Testis (tissue), 2 donors: ENCODE measurements around the gene DCXR.

Experiments
- POLR2A ChIP-seq: fragments of 450-650 bp; IDR thresholded peaks from one replicate; pipeline ENCODE4 v1.6.1; 2017; ENCODE audit warnings: antibody characterized with exemption, mild to moderate bottlenecking, moderate library complexity
- TF ChIP-seq, protein P1 (sequence below), 3 experiments: fragments of 450-650 bp in 2 of 3; fragments of 200-600 bp in 1 of 3; sonication (generic) in 1 of 3; IDR thresholded peaks; one replicate each; pipeline ENCODE4 v1.5.1; 2016 to 2019; ENCODE audit warnings: antibody characterized with exemption in 3 of 3, mild to moderate bottlenecking in 2 of 3, moderate library complexity in 1 of 3

- TF ChIP-seq, protein P1, sequence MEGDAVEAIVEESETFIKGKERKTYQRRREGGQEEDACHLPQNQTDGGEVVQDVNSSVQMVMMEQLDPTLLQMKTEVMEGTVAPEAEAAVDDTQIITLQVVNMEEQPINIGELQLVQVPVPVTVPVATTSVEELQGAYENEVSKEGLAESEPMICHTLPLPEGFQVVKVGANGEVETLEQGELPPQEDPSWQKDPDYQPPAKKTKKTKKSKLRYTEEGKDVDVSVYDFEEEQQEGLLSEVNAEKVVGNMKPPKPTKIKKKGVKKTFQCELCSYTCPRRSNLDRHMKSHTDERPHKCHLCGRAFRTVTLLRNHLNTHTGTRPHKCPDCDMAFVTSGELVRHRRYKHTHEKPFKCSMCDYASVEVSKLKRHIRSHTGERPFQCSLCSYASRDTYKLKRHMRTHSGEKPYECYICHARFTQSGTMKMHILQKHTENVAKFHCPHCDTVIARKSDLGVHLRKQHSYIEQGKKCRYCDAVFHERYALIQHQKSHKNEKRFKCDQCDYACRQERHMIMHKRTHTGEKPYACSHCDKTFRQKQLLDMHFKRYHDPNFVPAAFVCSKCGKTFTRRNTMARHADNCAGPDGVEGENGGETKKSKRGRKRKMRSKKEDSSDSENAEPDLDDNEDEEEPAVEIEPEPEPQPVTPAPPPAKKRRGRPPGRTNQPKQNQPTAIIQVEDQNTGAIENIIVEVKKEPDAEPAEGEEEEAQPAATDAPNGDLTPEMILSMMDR (IDR thresholded peaks at IDR 0.05): no peak
- no peak for TF ChIP-seq POLR2A
Measured at GRCh38 chr17:82072827-82073226, 35.3 kb upstream of the DCXR start.
